Type B pancreatic cell (in vitro differentiated cells): ENCODE data around the gene MCF2L. TPM values are rescaled to one million over a fixed set of nuclear protein-coding genes. Genes with fewer than 3 reads are reported as not detected.

Experiments
- DNase-seq: peaks from one replicate; pipeline ENCODE4 v3.0.0; 2021; ENCODE audit warnings: mixed read lengths; ENCODE audit not compliant: unreplicated experiment; ENCODE audit errors: extremely low spot score
- H3K27ac Mint-ChIP-seq: 2 replicates; pipeline ENCODE4 v1.8.0; 2021; ENCODE audit warnings: mild to moderate bottlenecking, mixed read lengths
- H3K27me3 Mint-ChIP-seq: 2 replicates; pipeline ENCODE4 v1.8.0; 2021; ENCODE audit warnings: mixed read lengths
- H3K36me3 Mint-ChIP-seq: 2 replicates; pipeline ENCODE4 v1.8.0; 2021; ENCODE audit warnings: mixed read lengths
- H3K4me1 Mint-ChIP-seq: one replicate; pipeline ENCODE4 v1.8.0; 2021; ENCODE audit warnings: mixed read lengths; ENCODE audit not compliant: unreplicated experiment
- H3K4me3 Mint-ChIP-seq: 2 replicates; pipeline ENCODE4 v1.8.0; 2021; ENCODE audit warnings: mild to moderate bottlenecking, mixed read lengths
- H3K9me3 Mint-ChIP-seq: 2 replicates; pipeline ENCODE4 v1.8.0; 2021; ENCODE audit warnings: mixed read lengths
- total RNA-seq: library from RNA; stranded (reverse); gene quantifications from 2 replicates; pipeline ENCODE4 v1.2.1, GENCODE V29; 2021; ENCODE audit warnings: low replicate concordance
- TF ChIP-seq, protein P1 (sequence below): fragments of 200-600 bp; sonication (generic); conservative IDR thresholded peaks from 2 replicates; pipeline ENCODE4 v1.5.0; 2021; ENCODE audit warnings: antibody characterized with exemption, mild to moderate bottlenecking

MCF2L gene
- total RNA-seq, 1 donor from 2014 or later: 46.9 TPM

DNA sequence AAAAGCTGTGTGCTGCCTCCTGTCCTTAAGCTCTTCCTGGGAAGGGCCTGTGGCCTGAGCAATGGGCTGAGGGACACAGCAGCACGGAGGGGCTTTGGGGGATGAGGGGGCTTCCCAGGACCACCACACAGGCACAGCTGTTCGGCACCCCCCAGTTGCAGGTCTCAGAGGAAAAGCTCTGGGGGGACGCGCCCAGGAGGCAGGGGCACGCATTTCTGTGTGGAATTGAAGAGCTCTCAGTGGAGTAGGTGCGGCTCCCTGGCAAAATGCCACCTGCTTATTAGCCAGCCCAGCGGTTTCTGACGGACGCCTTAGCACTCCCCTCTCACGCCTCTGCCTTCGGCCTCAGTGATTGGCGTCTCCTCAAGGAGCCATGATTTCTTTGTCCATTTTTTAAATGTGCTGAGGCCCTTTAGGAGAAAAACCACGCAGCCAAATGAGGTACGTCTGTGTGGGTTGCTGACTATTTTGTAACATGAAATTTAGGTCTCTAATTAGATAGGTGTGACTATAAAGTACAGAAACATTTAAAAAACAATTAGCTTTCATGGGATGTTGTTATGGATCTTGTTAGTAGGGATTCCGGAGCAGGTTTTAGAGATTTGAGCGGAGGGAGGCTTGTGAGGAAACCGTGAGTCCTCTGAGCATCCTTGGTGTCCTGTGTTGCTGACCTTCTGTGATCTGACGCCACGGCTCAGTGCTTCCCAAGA is 4.0 kb downstream of the MCF2L start:
- Mint-ChIP-seq H3K4me3 (no peak overlapping the region), H3K4me1 (peaks cover 13% of the 10 kb centered on the region)
- TF ChIP-seq, protein P1, sequence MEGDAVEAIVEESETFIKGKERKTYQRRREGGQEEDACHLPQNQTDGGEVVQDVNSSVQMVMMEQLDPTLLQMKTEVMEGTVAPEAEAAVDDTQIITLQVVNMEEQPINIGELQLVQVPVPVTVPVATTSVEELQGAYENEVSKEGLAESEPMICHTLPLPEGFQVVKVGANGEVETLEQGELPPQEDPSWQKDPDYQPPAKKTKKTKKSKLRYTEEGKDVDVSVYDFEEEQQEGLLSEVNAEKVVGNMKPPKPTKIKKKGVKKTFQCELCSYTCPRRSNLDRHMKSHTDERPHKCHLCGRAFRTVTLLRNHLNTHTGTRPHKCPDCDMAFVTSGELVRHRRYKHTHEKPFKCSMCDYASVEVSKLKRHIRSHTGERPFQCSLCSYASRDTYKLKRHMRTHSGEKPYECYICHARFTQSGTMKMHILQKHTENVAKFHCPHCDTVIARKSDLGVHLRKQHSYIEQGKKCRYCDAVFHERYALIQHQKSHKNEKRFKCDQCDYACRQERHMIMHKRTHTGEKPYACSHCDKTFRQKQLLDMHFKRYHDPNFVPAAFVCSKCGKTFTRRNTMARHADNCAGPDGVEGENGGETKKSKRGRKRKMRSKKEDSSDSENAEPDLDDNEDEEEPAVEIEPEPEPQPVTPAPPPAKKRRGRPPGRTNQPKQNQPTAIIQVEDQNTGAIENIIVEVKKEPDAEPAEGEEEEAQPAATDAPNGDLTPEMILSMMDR: no peak

DNA sequence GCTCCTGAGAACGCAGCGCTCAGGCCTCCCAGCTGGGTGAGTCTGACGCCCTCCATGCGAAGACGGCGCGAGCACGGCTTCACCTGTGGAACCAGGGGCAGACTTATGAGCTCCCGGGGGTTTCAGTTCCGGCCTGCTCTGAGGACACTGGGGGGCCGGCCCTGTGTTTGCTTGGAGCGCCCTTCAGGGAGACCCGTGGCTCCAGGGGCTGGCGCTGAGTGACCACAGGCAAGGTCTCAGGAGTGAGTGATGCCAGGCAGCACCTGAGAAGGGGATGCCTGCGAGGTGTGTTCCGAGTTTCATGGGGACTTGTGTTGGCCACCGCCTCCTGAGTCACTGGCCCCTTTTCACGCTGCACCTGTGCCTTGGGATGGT is 4.5 kb downstream of the MCF2L start:
- no peak overlapping the region for H3K27ac Mint-ChIP-seq
- H3K36me3 Mint-ChIP-seq: no peaks in the 10 kb centered on the region
- no peak overlapping the region for H3K4me3 Mint-ChIP-seq
- H3K4me1 Mint-ChIP-seq: peaks cover 13% of the 10 kb centered on the region
- H3K9me3 Mint-ChIP-seq: no peaks in the 10 kb centered on the region
- peaks cover 14% of the 10 kb centered on the region for H3K27me3 Mint-ChIP-seq
- no peak for DNase-seq
- TF ChIP-seq, protein P1: no peak

More for the DNA sequence above, 4.0 kb downstream of the MCF2L start:
- Mint-ChIP-seq H3K27ac (no peak overlapping the region), H3K9me3 (no peaks in the 10 kb centered on the region), H3K27me3 (peaks cover 16% of the 10 kb centered on the region), H3K36me3 (no peaks in the 10 kb centered on the region)
- no peak for DNase-seq

DNA sequence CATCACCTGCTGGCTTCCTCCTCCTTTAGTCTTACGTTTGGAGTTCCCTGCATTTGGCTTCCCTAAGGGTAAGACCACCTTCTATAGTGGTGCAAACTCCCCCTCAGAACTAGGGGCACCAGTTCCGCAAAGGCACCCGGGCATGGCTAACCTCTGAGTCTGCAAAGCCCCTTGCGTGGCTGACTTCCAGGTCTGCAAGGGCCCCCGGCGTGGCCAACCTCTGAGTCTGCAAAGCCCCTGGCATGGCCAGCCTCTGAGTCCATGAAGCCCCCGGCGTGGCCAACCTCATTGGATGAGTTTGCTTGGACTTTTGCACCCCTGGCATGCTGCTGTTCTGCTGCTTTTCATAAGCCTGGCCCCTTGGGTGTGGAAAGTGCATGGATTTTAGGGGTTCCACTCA is 5.1 kb downstream of the MCF2L start:
- DNase-seq: no peak
- TF ChIP-seq, protein P1: no peak
- H3K9me3 Mint-ChIP-seq: no peaks in the 10 kb centered on the region
- no peaks in the 10 kb centered on the region for H3K36me3 Mint-ChIP-seq
- H3K27ac Mint-ChIP-seq: no peak overlapping the region
- H3K4me3 Mint-ChIP-seq: no peak overlapping the region
- peaks cover 12% of the 10 kb centered on the region for H3K4me1 Mint-ChIP-seq
- H3K27me3 Mint-ChIP-seq: peaks cover 13% of the 10 kb centered on the region

DNA sequence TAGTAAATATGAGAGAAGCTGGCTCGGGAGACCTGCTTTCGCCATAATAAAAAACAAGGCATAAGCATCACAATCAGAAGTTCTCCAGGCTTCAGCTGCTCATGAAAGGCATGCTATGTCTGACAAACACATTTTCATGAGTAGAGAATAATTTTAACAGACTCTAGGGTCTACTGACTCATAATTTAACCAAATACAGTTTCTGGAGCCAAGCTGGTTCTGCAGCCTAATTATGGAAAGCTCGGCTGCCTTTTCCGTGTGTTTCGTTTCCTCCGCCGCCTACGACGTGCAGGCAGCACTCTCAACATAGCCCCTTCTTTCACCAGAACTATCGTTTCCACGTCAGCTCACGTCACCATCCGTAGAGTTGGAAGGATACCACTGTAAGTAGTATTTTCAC is 5.7 kb downstream of the MCF2L start:
- Mint-ChIP-seq H3K36me3 (no peaks in the 10 kb centered on the region), H3K9me3 (no peaks in the 10 kb centered on the region), H3K4me3 (no peak overlapping the region), H3K27ac (no peak overlapping the region), H3K4me1 (peaks cover 7% of the 10 kb centered on the region), H3K27me3 (peaks cover 8% of the 10 kb centered on the region)
- DNase-seq: no peak
- TF ChIP-seq, protein P1: no peak

DNA sequence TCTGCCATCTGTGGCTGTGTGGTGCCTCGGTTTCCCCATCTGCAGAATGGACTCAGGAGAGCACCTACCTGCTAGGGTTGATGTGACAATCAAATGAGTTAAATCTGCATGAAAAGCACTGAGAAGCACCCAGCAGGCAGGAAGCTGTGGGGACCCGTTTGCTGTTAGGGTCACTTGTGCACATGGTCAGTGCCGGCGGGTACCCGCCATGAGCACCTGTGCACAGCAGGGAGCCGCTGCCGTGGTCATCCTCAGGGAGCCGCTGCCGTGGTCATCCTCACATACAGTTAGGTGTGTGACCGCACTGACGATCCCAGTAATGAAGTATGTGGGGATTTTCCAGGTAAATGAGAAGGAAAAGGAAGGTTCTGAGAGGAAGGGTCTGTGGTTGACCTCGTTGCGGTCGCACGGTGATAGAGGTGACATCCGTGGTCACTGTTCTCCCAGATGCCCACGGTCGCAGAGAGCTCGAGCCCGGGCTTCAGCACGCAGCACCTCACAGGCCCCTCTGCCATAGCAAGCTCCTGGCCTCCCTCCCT is 6.5 kb downstream of the MCF2L start:
- H3K4me3 Mint-ChIP-seq: no peak overlapping the region
- H3K9me3 Mint-ChIP-seq: no peaks in the 10 kb centered on the region
- no peaks in the 10 kb centered on the region for H3K4me1 Mint-ChIP-seq
- TF ChIP-seq, protein P1: no peak
- no peak for DNase-seq
- H3K27me3 Mint-ChIP-seq: peaks cover under 1% of the 10 kb centered on the region
- no peak overlapping the region for H3K27ac Mint-ChIP-seq
- no peaks in the 10 kb centered on the region for H3K36me3 Mint-ChIP-seq
